OCI-LY1 (cell line): Measurements from ENCODE around the gene CBR1.
A peak's percentile ranks its signal among the peaks of the same experiment; 100 is the strongest.

Experiments used
- H2AFZ ChIP-seq: fragments of 200-600 bp; sonication (generic), shearing (Covaris generic); 2 replicates; pipeline ENCODE4 v1.6.0; 2014; ENCODE audit warnings: antibody characterized with exemption, mild to moderate bottlenecking, low read length
- H3F3A ChIP-seq: fragments of 200-600 bp; sonication (generic), shearing (Covaris generic); 2 replicates; pipeline ENCODE4 v1.6.0; 2014; ENCODE audit warnings: mild to moderate bottlenecking, antibody characterized with exemption, low read length, moderate library complexity; ENCODE audit not compliant: insufficient read depth
- H3K27ac ChIP-seq: fragments of 200-600 bp; sonication (generic); 2 replicates; pipeline ENCODE4 v1.5.1; 2014; ENCODE audit warnings: low read length, mixed run types, mild to moderate bottlenecking, low read depth; ENCODE audit not compliant: poor library complexity, severe bottlenecking
- H3K27me3 ChIP-seq: fragments of 200-600 bp; sonication (generic); 2 replicates; pipeline ENCODE4 v1.6.0; 2014; ENCODE audit warnings: antibody characterized with exemption, mild to moderate bottlenecking, low read length, moderate library complexity; ENCODE audit not compliant: insufficient read depth
- H3K36me3 ChIP-seq: fragments of 200-600 bp; sonication (generic); 2 replicates; pipeline ENCODE4 v1.6.1; 2014; ENCODE audit warnings: mild to moderate bottlenecking, antibody characterized with exemption, low read length, moderate library complexity, mixed read lengths; ENCODE audit not compliant: insufficient read depth
- H3K4me1 ChIP-seq: fragments of 200-600 bp; sonication (generic); 2 replicates; pipeline ENCODE4 v1.5.1; 2014; ENCODE audit warnings: mild to moderate bottlenecking, low read length, moderate library complexity; ENCODE audit not compliant: insufficient read depth, severe bottlenecking
- H3K4me2 ChIP-seq: fragments of 200-600 bp; sonication (generic), shearing (Covaris generic); 2 replicates; pipeline ENCODE4 v1.6.1; 2014; ENCODE audit warnings: low read length
- H3K4me3 ChIP-seq: fragments of 200-600 bp; sonication (generic); 2 replicates; pipeline ENCODE4 v1.5.1; 2014; ENCODE audit warnings: low read length, low read depth, mild to moderate bottlenecking, mixed read lengths; ENCODE audit not compliant: poor library complexity, severe bottlenecking
- H3K79me2 ChIP-seq: fragments of 200-600 bp; shearing (Covaris generic); 2 replicates; pipeline ENCODE4 v1.6.1; 2016; ENCODE audit warnings: mixed run types, low read length, mixed read lengths; ENCODE audit not compliant: insufficient read depth
- H3K9ac ChIP-seq: fragments of 200-600 bp; sonication (generic), shearing (Covaris generic); 2 replicates; pipeline ENCODE4 v1.6.1; 2014; ENCODE audit warnings: mild to moderate bottlenecking, low read length, mixed read lengths
- H3K9me2 ChIP-seq: fragments of 200-600 bp; sonication (generic), shearing (Covaris generic); 2 replicates; pipeline ENCODE4 v1.6.1; 2014; ENCODE audit warnings: low read depth, mild to moderate bottlenecking, low read length, mixed read lengths
- H3K9me3 ChIP-seq: fragments of 200-600 bp; shearing (Covaris generic); 2 replicates; pipeline ENCODE4 v1.6.1; 2014; ENCODE audit warnings: low read length, mixed read lengths
- H4K20me1 ChIP-seq: fragments of 200-600 bp; sonication (generic), shearing (Covaris generic); 2 replicates; pipeline ENCODE4 v1.6.0; 2016; ENCODE audit warnings: mild to moderate bottlenecking, low read length; ENCODE audit not compliant: insufficient read depth
- EZH2 ChIP-seq: fragments of 200-600 bp; sonication (generic), shearing (Covaris generic); IDR thresholded peaks from 2 replicates; pipeline ENCODE4 v1.8.0; 2017; ENCODE audit warnings: borderline replicate concordance, mixed run types, mild to moderate bottlenecking, antibody characterized with exemption, low read length, moderate library complexity, mixed read lengths
- TF ChIP-seq, protein P1 (sequence below): fragments of 200-600 bp; sonication (generic), shearing (Covaris generic); IDR thresholded peaks from 2 replicates; pipeline ENCODE4 v1.5.1; 2017; ENCODE audit warnings: mild to moderate bottlenecking, antibody characterized with exemption, low read length, moderate library complexity, mixed read lengths

The CBR1 gene

DNA sequence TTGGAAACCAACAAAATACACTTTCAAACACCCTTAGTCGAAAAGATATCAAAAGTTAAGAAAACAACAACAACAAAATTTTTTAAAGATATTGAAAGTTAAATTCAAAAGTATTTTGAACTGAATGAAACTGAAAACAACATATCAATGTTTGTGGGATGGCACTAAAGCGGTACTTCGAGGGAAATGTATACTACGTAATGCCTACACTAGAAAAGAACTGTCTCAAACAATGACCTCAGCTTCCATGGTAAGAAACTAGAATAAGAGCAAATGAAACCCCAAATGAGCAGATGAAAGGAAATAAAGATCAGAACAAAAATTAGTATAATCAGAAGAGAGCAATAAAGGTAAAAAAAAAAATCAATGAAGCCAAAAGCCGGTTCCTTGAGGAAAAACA, 6.1 kb downstream of the CBR1 start:
- Histone ChIP-seq H3K79me2 (no peaks in the 10 kb centered on the region), H3K9me3 (no peaks in the 10 kb centered on the region), H3K27ac (no peak overlapping the region), H3K9ac (no peak overlapping the region), H4K20me1 (no peaks in the 10 kb centered on the region), H3K4me3 (no peak overlapping the region), H3K4me1 (peaks cover 15% of the 10 kb centered on the region), H3K9me2 (no peaks in the 10 kb centered on the region), H3K36me3 (peaks cover 8% of the 10 kb centered on the region), H3F3A (no peaks in the 10 kb centered on the region), H3K27me3 (no peaks in the 10 kb centered on the region), H3K4me2 (no peak overlapping the region), H2AFZ (no peak overlapping the region)
- TF ChIP-seq EZH2, result no peak
- TF ChIP-seq, protein P1, sequence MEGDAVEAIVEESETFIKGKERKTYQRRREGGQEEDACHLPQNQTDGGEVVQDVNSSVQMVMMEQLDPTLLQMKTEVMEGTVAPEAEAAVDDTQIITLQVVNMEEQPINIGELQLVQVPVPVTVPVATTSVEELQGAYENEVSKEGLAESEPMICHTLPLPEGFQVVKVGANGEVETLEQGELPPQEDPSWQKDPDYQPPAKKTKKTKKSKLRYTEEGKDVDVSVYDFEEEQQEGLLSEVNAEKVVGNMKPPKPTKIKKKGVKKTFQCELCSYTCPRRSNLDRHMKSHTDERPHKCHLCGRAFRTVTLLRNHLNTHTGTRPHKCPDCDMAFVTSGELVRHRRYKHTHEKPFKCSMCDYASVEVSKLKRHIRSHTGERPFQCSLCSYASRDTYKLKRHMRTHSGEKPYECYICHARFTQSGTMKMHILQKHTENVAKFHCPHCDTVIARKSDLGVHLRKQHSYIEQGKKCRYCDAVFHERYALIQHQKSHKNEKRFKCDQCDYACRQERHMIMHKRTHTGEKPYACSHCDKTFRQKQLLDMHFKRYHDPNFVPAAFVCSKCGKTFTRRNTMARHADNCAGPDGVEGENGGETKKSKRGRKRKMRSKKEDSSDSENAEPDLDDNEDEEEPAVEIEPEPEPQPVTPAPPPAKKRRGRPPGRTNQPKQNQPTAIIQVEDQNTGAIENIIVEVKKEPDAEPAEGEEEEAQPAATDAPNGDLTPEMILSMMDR, result no peak

DNA sequence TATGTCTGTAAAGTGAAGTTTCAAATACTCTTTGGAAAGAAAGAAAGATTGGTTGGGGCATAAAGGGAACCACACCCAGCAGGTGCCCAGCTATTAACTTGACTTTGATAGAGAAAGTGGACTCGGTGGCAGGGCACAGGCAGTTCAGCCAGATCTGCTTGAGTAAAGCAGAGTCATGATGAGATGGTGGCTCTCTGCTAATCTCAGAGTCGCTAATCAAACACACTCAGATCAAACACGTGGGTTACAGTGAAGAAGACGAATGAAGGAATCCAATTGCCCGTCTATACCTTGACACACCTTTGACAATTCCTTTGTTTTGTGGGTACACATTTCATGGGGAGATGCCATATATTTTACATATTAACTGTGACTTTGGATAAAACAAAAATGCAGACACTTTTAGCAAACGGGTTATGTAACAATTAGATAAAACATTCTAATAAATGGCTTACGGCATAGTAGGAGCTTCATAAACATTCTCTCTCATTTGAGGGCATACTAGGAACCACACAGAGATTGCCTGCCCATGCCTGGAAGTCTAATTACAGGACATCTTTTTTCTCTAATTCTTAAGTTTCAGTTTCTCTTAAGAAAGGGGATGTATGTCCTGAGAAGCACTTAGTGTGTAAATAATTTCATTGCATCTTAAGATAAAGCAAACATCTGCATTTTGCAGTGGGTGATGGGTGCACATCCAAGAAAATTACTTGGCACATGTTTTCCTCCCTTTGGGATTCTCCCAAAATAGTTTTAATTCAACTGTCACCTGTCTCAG, 7.2 kb downstream of the CBR1 start:
- H4K20me1 ChIP-seq, result no peaks in the 10 kb centered on the region
- H2AFZ ChIP-seq, result no peak overlapping the region
- no peak overlapping the region for H3K9ac ChIP-seq
- TF ChIP-seq EZH2, result no peak
- TF ChIP-seq, protein P1, result no peak
- no peak overlapping the region for H3K27ac ChIP-seq
- peaks cover 15% of the 10 kb centered on the region for H3K4me1 ChIP-seq
- H3K36me3 ChIP-seq, result peaks cover 4% of the 10 kb centered on the region
- H3K4me3 ChIP-seq, result no peak overlapping the region
- no peaks in the 10 kb centered on the region for H3K79me2 ChIP-seq
- H3K9me2 ChIP-seq, result no peaks in the 10 kb centered on the region
- H3K27me3 ChIP-seq, result no peaks in the 10 kb centered on the region
- H3F3A ChIP-seq, result no peaks in the 10 kb centered on the region
- peak overlapping the region; percentile 28; the same call in 1 of the 2 replicates for H3K4me2 ChIP-seq
- no peaks in the 10 kb centered on the region for H3K9me3 ChIP-seq

DNA sequence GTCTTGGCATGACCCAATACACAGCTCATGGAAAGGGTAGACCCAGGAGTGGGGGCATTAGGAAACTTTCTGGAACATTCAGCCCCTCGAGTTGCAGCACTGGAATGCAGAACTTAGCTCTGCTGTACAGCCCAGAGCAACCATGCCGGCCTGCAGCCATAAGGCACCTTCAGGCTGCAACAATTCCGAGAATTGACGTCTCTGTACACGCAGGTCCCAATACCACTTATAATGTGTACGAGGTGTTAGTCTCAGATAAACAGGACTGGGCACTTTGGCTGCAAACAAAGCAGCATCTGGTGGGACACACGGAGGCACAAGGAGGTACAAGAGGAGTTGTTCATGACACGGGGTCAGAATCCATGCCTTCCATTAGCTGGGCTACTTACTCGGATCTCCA, 7.9 kb downstream of the CBR1 start:
- Histone ChIP-seq H3F3A (no peaks in the 10 kb centered on the region), H3K9me2 (no peaks in the 10 kb centered on the region), H3K4me2 (no peak overlapping the region), H3K9ac (no peak overlapping the region), H3K27me3 (no peaks in the 10 kb centered on the region), H3K4me3 (no peak overlapping the region), H2AFZ (no peak overlapping the region), H3K27ac (no peak overlapping the region), H4K20me1 (no peaks in the 10 kb centered on the region), H3K4me1 (peaks cover 15% of the 10 kb centered on the region), H3K36me3 (no peaks in the 10 kb centered on the region), H3K9me3 (no peaks in the 10 kb centered on the region), H3K79me2 (no peaks in the 10 kb centered on the region)
- TF ChIP-seq, protein P1, result no peak
- TF ChIP-seq EZH2, result no peak
